ENCODE measurements around the gene HEATR1. TPM values are rescaled to one million over a fixed set of nuclear protein-coding genes. Genes with fewer than 3 reads are reported as not detected.

Gene HEATR1
- total RNA-seq (10 to 100 TPM; 11.0 to 50.8 (median 26.5) TPM), polyA plus RNA-seq (10 to 100 TPM in 1 of 3 donors, 1 to 10 TPM in 2; 3.5 to 17.0 (median 5.5) TPM)
- long read RNA-seq, donor 1, full-length matches to known transcripts, result 1 of 1 reads
- long read RNA-seq, donor 1, partial matches to known transcripts, result 0 of 1 reads
- long read RNA-seq, donor 1, other reads (novel, unspliced or antisense), result 0 of 1 reads
- long read RNA-seq, donor 2, result 0 reads
- long read RNA-seq, donor 3, result 0 reads
- long read RNA-seq, donor 4, result 0 reads
- long read RNA-seq, donor 5, full-length matches to known transcripts, result 4 of 6 reads
- long read RNA-seq, donor 5, partial matches to known transcripts, result 2 of 6 reads
- long read RNA-seq, donor 5, other reads (novel, unspliced or antisense), result 0 of 6 reads
- long read RNA-seq, donor 6, partial matches to known transcripts, result 2 of 3 reads
- long read RNA-seq, donor 6, other reads (novel, unspliced or antisense), result 1 of 3 reads
- long read RNA-seq, donor 7, result 0 reads
- long read RNA-seq, donor 8, full-length matches to known transcripts, result 2 of 2 reads
- long read RNA-seq, donor 8, partial matches to known transcripts, result 0 of 2 reads
- long read RNA-seq, donor 8, other reads (novel, unspliced or antisense), result 0 of 2 reads
- long read RNA-seq, donor 9, full-length matches to known transcripts, result 2 of 2 reads
- long read RNA-seq, donor 9, partial matches to known transcripts, result 0 of 2 reads
- long read RNA-seq, donor 9, other reads (novel, unspliced or antisense), result 0 of 2 reads
- long read RNA-seq, donor 10, result 0 reads

GRCh38 chr1:236603991-236604904, at the start of gene HEATR1:
HEATR1 (minus strand) TSS chr1:236604516; CDS start chr1:236604095, 421 bp downstream.
- intact Hi-C loops (cut with DNase I), result loop anchor here (10.0 kb wide), 2 partner anchors 49 to 961 kb away; no protein-coding TSS in a partner anchor
- 0 to 2% (median 1%) methylated on average over 34 to 54 of the region's 54 CpGs for WGBS, 4 donors

GRCh38 chr1:236645016-236645680, 40.8 kb upstream of the HEATR1 start:
- H3K27ac ChIP-seq, result no peak overlapping the region
- DNase-seq, result no peak
- H3K27me3 ChIP-seq, result no peaks in the 10 kb centered on the region
- TF ChIP-seq CTCF (IDR thresholded peaks at IDR 0.05), result no peak
- no peak for TF ChIP-seq POLR2A (IDR thresholded peaks at IDR 0.05)
- H3K9me3 ChIP-seq (replicated peaks in 1 of 3), result no peaks in the 10 kb centered on the region
- no peaks in the 10 kb centered on the region for H3K36me3 ChIP-seq (replicated peaks in 1 of 2)
- whole genome bisulfite sequencing, 4 donors, result 82 to 87% (median 83%) methylated on average over 5 of the region's 5 CpGs
- intact Hi-C loops (cut with DNase I), result no loop called here
- no peak overlapping the region for H3K4me3 ChIP-seq
- H3K4me1 ChIP-seq (replicated peaks in 1 of 2), result no peaks in the 10 kb centered on the region

More at GRCh38 chr1:236603991-236604904, at the start of gene HEATR1:
- Histone ChIP-seq H3K27ac (peak within 1 kb of the TSS; percentile 70 to 93 (median 73)), H3K27me3 (peaks cover 5% of the 10 kb centered on the region), H3K9me3 (replicated peaks in 1 of 3) (no peaks in the 10 kb centered on the region), H3K4me3 (peak within 1 kb of the TSS; percentile 79 to 99 (median 92)), H3K4me1 (replicated peaks in 1 of 2) (peaks cover 9 to 14% of the 10 kb centered on the region in 2 donors), H3K36me3 (replicated peaks in 1 of 2) (peaks cover 0 to 12% of the 10 kb centered on the region in 2 donors)
- peak; percentile 93 to 97 (median 95) for DNase-seq
- TF ChIP-seq CTCF (IDR thresholded peaks at IDR 0.05), result peak in 1 of 6 experiments; percentile 14
- peak; percentile 16 to 52 for TF ChIP-seq POLR2A (IDR thresholded peaks at IDR 0.05)

- no peak for DNase-seq
- no peaks in the 10 kb centered on the region for H3K4me1 ChIP-seq (replicated peaks in 1 of 2)
- no peak overlapping the region for H3K27ac ChIP-seq
- H3K4me3 ChIP-seq, result no peak overlapping the region
- TF ChIP-seq CTCF (IDR thresholded peaks at IDR 0.05), result no peak
- no peak for TF ChIP-seq POLR2A (IDR thresholded peaks at IDR 0.05)
- WGBS, 4 donors, result 75 to 86% (median 83%) methylated on average over 4 of the region's 4 CpGs
- intact Hi-C loops (cut with DNase I), result no loop called here
- no peaks in the 10 kb centered on the region for H3K27me3 ChIP-seq
- H3K9me3 ChIP-seq (replicated peaks in 1 of 3), result no peaks in the 10 kb centered on the region
- H3K36me3 ChIP-seq (replicated peaks in 1 of 2), result no peaks in the 10 kb centered on the region
Measured at GRCh38 chr1:236642763-236643162, 38.4 kb upstream of the HEATR1 start.

All from adrenal gland (tissue), 19 donors.